NCI-H1105 (cell line): ENCODE data around the gene GCK.
A peak's percentile ranks its signal among the peaks of the same experiment; 100 is the strongest.
"Not testable (repeated sequence)": the region's sequence is repeated elsewhere in the genome, so short reads cannot be mapped to it uniquely, and the experiment has no call there.

Source experiments
- DNase-seq: peaks from one replicate; lab custom pipeline; 2025; lab: John Stamatoyannopoulos, UW

The GCK gene

GRCh38 chr7:44201813-44202212 is 12.6 kb upstream of the GCK start:
- DNase-seq: no peak

- DNase-seq: peak; percentile 97
Observed at GRCh38 chr7:44200699-44201461, 11.6 kb upstream of the GCK start, which contains the start of gene YKT6. TSS of gene YKT6 (plus strand) at chr7:44200978. CDS start at chr7:44201136, 158 bp downstream.

GRCh38 chr7:44200163-44200562 is 10.9 kb upstream of the GCK start:
- DNase-seq: not testable (repeated sequence)

- no peak for DNase-seq
Observed at GRCh38 chr7:44197474-44197873, 8.2 kb upstream of the GCK start.

GRCh38 chr7:44196450-44196872 is 7.2 kb upstream of the GCK start:
- peak; percentile 21 for DNase-seq

- DNase-seq: no peak
Observed at GRCh38 chr7:44195889-44196288, 6.7 kb upstream of the GCK start.

DNA sequence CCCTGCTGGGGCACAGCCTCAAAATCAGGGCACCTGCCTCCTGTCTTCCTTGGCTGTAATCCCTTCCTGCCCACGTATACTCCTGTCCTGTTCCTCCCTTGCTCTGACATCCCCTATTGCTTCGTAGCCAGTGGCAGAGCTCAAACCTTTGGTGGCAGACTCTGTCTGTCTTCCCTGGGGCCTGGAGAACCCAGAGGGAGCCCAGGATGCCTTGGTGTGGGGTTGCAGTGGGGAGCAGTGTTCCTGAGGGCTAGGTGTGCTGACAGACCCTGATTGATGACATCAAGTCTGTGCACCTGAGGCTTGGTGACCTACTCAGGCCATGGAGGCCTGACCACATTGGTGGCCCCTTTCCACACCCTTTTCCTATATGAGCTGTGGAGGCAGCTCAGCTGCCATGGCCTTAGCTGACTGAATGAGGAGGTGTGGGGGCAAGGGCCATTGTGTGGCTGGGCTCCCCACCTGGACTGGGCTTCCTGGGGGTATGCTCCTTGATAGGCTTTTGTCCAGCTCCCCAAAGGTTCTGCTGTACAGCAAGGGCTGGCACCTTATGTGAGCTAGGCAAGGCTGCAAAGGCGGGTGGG is 5.4 kb upstream of the GCK start:
- no peak for DNase-seq

DNA sequence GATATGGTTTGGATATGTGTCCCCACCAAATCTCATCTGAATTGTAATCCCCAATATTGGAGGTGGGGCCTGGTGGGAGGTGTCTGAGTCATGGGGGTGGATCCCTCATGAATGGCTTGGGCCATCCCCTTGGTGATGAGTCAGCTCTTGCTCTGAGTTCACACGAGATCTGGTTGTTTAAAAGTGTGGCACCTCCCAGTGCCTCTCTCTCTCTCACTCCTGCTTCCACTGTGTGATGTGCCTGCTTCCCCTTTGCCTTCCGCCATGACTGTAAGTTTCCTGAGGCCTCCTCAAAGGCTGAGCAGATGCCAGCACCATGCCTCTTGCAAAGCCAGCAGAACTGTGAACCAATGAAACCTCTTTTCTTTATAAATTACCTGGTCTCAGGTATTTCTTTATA is 4.8 kb upstream of the GCK start:
- no peak for DNase-seq

GRCh38 chr7:44193011-44193802 is 4.0 kb upstream of the GCK start:
- DNase-seq: no peak

DNA sequence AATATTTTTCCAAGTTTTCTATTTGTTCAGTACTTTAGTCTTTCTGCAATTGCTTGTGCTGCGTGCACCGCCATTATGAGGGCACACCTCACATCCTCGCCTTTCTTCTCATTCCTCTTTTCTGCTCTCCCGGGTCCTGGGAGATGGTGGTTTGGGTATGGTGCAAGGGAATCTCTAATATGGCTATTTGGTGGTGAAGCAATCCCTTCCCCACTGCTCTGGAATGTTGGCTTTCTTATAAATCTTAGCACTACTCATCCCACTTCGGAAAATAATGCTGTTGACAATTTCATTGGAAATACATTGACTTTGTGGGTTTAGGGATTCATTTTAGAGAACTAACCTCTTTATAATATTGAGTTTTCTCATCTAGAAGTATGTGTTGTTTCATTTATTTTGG is 1.9 kb upstream of the GCK start:
- DNase-seq: no peak

GRCh38 chr7:44189993-44190872 is 994 bp upstream of the GCK start:
- DNase-seq: no peak

- no peak for DNase-seq
Observed at GRCh38 chr7:44188480-44189225, 586 bp downstream of the GCK start.

GRCh38 chr7:44187636-44188416 is 1.4 kb downstream of the GCK start:
- no peak for DNase-seq

DNA sequence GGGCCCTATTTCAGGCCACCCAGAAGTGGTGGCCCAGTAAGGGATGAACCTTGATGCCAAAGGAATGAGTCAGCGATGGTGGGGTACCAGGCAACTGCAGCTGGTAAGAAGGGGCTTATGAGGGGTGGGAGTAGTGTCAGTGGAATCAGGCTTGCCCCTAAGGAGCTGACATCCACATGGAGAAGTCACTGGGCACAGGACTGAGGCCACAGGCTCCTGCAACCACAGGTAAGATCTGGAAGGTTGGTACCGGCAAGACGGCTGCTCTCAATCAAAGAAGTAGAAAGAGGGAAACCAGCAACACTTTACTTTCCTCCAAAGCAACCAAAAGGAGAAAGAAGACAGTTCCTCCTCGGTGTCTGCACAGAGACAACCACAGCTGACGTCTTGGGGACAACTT is 2.5 kb downstream of the GCK start:
- no peak for DNase-seq

DNA sequence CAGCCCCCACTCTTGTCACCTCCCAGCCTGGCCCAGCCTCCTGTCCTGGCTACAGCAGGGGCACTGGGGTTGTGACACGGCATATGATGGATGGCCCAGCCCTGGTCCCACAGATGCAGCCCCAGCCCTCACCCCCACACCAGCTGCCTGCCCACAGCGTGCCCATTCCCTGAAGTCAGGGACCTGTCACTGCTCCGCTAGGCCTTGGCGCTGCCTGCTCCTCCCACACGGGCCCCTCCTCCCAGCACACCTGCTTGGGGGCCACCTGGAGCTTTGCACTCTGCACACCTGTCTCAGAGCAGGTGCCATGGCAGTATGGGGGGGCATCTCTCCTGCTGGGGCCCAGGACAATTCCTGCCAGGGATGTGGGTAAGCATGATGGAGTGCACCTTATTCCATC is 3.5 kb downstream of the GCK start:
- DNase-seq: no peak

- DNase-seq: no peak
Observed at GRCh38 chr7:44184873-44185446, 4.3 kb downstream of the GCK start.

GRCh38 chr7:44184206-44184872 is 4.9 kb downstream of the GCK start:
- DNase-seq: no peak

DNA sequence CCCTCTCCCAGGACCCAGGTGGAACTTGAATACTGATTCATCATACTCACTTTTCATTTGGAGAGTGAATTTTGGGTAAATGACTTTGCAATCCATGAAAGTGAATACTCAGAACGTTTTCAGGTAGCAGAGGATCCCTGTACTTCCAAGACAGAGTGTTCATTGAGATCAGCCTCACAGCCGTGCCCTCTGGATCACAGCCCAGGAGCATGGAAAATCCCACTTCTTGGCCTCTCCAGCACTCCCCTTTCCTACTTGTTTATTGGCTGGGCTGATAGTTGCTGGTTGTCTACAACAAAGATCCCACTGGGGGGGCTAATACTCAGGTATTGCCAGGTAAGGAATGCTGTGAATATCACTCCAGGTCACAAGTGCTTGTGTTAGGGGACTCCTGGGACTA is 5.9 kb downstream of the GCK start:
- DNase-seq: no peak

DNA sequence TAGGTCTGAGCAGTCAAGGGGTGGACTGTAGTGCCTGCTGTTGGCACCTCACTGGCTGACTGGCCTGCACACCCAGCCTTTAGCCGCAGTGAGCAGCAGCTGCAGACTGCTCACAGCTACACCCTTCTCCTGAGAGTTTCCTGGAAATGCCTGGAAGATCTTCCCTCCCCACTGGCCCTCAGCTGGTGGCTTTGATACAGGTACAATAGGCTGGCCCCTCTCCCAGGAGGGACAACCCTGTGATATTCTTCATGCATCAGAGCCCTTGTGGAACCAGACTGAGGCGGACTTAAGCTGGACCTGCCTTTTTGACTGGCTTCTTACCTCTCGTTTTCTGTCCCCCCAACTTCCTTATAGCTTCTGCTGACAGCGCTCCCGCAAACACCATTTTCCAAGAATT is 6.4 kb downstream of the GCK start:
- DNase-seq: no peak

GRCh38 chr7:44180631-44181030 is 8.6 kb downstream of the GCK start:
- DNase-seq: no peak
